HT1080 (cell line): Measurements from ENCODE around the gene EYA2. TPM values are rescaled to one million over a fixed set of nuclear protein-coding genes. Genes with fewer than 3 reads are reported as not detected.
A peak's percentile ranks its signal among the peaks of the same experiment; 100 is the strongest.

Experiments
- DNase-seq: peaks from one replicate; pipeline ENCODE4 v3.0.0-alpha.2; 2015; ENCODE audit warnings: low read depth
- total RNA-seq: library from RNA; depleted of rRNA; stranded (reverse); fragments of >200 nt; shearing (Covaris generic); gene quantifications from 2 replicates; pipeline ENCODE4 v1.2.3, GENCODE V29; 2014

Gene EYA2
- total RNA-seq, 1 experiment from 2014 or later, result not detected

GRCh38 chr20:47133809-47134456 lies 239.3 kb downstream of the EYA2 start:
- peak; percentile 33 for DNase-seq

GRCh38 chr20:47136782-47137181 lies 242.1 kb downstream of the EYA2 start:
- no peak for DNase-seq

DNA sequence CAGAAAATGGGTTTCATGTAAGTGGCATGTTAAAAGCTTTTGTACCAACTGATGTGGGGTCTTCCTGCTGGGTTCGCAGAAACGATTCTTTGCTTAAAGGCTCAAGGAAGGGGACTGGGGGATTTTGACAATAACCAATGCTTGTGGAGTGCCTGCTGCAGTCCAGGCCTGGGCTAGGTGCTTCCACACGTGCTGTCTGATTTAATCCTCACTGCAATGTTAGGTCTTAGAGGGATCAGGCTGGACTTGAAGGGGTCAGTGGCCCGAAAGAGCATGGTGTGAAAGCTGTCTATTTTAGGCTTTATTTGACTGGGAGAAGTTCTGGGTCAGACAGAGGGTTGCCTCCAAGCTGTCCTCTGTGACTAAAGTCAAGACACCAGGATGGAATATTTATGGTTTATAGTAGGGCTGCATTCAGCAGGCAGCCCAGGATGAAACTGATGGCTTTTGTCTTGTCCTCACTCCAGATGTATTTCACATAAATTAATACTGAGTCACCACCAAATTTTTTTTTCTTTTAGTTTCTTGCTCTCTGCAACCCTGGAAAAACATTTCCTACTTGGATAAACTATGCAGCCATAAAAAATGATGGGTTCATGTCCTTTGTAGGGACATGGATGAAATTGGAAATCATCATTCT lies 242.7 kb downstream of the EYA2 start:
- no peak for DNase-seq

- no peak for DNase-seq
Measured at GRCh38 chr20:47139934-47140535, 245.4 kb downstream of the EYA2 start.

DNA sequence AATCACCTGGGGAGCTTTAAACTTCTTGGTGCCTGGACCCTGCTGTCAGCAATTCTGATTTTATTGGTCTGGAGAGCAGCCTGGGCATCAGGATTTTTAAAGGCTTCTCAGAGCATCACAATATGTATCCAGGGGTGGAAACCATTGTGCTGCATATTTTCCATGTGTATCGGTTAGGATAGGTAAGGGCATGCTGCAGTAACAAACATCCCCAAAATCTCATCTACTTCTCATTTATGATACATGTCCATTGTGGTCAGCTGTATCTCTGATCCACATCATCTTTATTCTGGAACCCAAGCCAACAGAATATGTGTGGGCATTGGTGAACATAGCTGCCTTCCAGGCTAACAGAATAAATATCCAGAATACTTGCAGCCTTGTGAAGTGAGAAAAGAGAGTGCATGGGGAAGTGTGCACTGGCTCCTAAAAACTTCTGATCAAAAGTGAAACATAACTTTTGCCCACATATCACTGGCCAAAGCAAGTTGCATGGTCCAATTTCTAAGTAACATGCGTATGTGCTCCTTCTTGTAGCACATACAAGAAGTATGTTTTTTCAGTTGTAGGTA lies 246.8 kb downstream of the EYA2 start:
- no peak for DNase-seq

- no peak for DNase-seq
Measured at GRCh38 chr20:47141941-47142773, 247.5 kb downstream of the EYA2 start.

- DNase-seq, result no peak
Measured at GRCh38 chr20:47142774-47143170, 248.1 kb downstream of the EYA2 start.

DNA sequence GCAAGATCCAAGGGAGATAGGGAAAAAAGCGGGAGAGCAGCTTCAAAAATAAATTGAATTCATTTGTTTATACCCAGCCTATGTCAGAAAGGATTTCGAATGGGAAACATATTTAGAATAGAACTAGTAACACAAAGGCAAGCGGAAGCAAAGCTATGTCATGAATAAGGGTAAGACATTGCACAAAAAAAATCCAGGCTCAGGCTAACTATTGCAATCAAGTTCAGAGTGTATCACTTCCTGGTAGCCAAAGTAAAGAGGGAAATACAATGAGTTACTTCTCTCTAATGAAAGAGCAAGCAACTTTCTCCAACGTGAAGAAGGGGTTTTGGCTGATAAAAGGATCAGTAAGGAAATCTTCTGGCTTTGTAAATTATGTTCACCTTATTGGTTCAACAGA lies 249.0 kb downstream of the EYA2 start:
- no peak for DNase-seq

GRCh38 chr20:47144463-47144862 lies 249.8 kb downstream of the EYA2 start:
- no peak for DNase-seq

DNA sequence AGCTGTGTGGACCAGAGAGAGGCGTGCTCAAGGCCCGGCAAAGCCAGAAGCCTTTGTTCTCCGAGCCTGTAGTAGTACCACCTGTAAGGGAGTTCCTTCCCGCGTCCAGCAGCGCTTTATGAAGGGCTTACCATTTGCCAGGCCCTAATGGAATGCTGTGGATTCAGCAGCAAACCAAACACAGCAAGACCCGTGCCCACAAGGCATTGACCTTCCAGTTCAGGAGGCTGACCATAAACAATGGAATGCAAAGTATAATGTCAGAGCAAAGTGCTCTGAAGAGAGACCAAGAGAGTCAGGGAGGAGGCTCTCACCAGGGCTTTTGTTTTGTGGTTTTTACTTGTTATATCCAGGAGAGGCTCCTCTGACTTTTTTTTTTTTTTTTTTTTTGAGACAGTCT lies 252.0 kb downstream of the EYA2 start:
- peak; percentile 79 for DNase-seq

GRCh38 chr20:47148059-47148458 lies 253.4 kb downstream of the EYA2 start:
- DNase-seq, result no peak

GRCh38 chr20:47149939-47150338 lies 255.3 kb downstream of the EYA2 start:
- DNase-seq, result no peak

- DNase-seq, result peak; percentile 85
Measured at GRCh38 chr20:47150403-47151152, 255.9 kb downstream of the EYA2 start.

DNA sequence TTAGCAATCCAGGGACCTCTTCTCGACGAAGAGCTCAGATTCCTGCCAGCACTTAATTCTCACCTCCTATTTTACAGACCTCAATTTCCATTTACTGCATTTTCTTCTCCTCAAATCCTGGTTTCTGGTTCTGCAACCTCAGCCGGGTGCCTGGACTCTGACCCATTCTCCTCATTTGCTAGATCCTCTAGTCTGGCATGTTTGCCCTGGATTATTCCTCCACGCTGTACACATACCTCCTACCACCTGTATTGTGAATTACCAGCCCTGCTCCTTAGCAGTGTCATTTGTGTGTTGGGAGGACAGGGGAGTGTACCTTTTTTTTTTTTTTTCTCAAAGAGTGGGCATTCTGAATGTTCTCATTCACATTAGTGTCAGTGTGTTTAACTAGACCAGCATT lies 257.4 kb downstream of the EYA2 start:
- DNase-seq, result no peak

- DNase-seq, result no peak
Measured at GRCh38 chr20:47154089-47154488, 259.4 kb downstream of the EYA2 start.

- DNase-seq, result no peak
Measured at GRCh38 chr20:47156301-47157137, 261.9 kb downstream of the EYA2 start.

DNA sequence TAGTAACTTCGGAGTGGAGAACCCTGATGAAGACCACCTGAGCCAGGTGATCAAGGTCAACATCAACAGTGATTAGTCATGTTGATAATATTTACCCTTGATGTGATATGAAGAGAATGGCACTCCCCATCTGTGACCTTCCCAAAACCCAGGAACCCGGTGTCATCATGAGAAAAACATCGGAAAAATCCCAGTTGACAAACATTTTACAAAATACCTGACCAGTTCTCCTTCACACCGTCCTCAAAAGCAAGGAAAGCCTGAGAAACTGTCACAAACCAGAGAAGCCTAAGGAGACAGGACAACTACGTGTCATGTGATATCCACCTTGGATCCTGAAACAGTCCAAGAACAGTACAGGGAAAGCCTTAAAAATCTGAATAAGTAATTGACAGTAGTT lies 264.5 kb downstream of the EYA2 start:
- no peak for DNase-seq

DNA sequence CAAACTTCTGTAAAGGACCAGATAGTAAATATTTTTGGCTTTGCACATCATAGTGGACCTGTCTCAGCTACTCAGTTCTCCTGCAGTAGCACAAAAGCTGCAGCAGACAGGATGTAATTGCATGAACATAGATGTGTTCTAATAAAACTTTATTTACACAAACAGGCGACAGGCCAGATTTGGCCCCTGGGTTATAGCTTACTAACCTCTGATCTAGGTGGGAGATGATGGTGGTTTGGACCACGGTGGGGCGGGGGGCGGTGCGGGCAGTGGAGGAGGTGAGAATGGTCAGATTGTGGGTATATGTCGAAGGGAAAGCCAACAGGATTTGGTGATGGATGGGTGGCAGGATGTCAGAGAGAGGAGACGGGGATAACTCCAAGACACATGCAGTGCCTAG lies 265.6 kb downstream of the EYA2 start:
- DNase-seq, result no peak

- no peak for DNase-seq
Measured at GRCh38 chr20:47160992-47161391, 266.3 kb downstream of the EYA2 start.

- DNase-seq, result no peak
Measured at GRCh38 chr20:47161411-47161810, 266.8 kb downstream of the EYA2 start.
